ENCODE results near the gene GJB2. TPM values are rescaled to one million over a fixed set of nuclear protein-coding genes. Genes with fewer than 3 reads are reported as not detected.

Gene GJB2
- polyA plus RNA-seq (364 to 604 TPM (median 374 TPM) in 3 replicates), polyA minus RNA-seq (246 to 619 TPM (median 333 TPM) in 3 replicates)
- polyA plus RNA-seq (2011; ENCODE audit: low read depth): 198 TPM
- polyA plus RNA-seq (2011; cell fraction: cytosol; rRNA removed): 333 and 385 TPM in 2 replicates
- polyA plus RNA-seq (2011; cell fraction: nucleus; rRNA removed): 582 and 627 TPM in 2 replicates
- polyA plus RNA-seq (2012; ENCODE audit: low replicate concordance): 265 and 800 TPM in 2 replicates
- polyA minus RNA-seq (2011; cell fraction: cytosol; rRNA and poly(A)+ RNA removed): 223 TPM
- 156 and 373 TPM in 2 replicates for polyA minus RNA-seq (2011; cell fraction: nucleus; rRNA and poly(A)+ RNA removed)

- Histone ChIP-seq H3K4me2 (ENCODE audit: control insufficient read depth, extremely low read depth, insufficient read depth, low read depth, low read length) (peak within 1 kb of the TSS; percentile 92), H3K4me1 (ENCODE audit: control insufficient read depth, extremely low read depth, insufficient read depth, low read length) (peaks cover 63% of the 10 kb centered on the region)
- dilution Hi-C loops (cut with MboI; ENCODE audit: extremely low pct_ligation_motif_present, low sequenced_read_pairs): loop anchor here (25.0 kb wide), 2 partner anchors 195 to 295 kb away; no protein-coding TSS in a partner anchor
Measured at GRCh38 chr13:20192836-20193161, at the start of gene GJB2. Gene GJB2 (minus strand): TSS chr13:20192938. CDS start chr13:20189581, 3,357 bp downstream.

GRCh38 chr13:20241593-20241992 lies 48.9 kb upstream of the GJB2 start:
- Histone ChIP-seq H3K36me3 (ENCODE audit: control insufficient read depth in 2 of 2, extremely low read depth in 1 of 2, insufficient read depth in 2 of 2, low read length in 2 of 2) (no peaks in the 10 kb centered on the region), H3K9me1 (ENCODE audit: control insufficient read depth, extremely low read depth, insufficient read depth, low read length) (no peaks in the 10 kb centered on the region), H3K27me3 (ENCODE audit: control insufficient read depth, extremely low read depth, insufficient read depth, low read length) (no peaks in the 10 kb centered on the region), H3K9ac (ENCODE audit: control insufficient read depth, extremely low read depth, insufficient read depth, low read length) (no peak overlapping the region), H3K79me2 (ENCODE audit: control insufficient read depth, insufficient read depth, low read length) (no peaks in the 10 kb centered on the region), H3K4me2 (ENCODE audit: control insufficient read depth, extremely low read depth, insufficient read depth, low read depth, low read length) (no peak overlapping the region), H3K4me1 (ENCODE audit: control insufficient read depth, extremely low read depth, insufficient read depth, low read length) (peaks cover 2% of the 10 kb centered on the region), H3K4me3 (ENCODE audit: control insufficient read depth in 2 of 3, extremely low read depth in 1 of 3, insufficient read depth in 2 of 3, low read depth in 1 of 3, low read length in 3 of 3) (no peak overlapping the region), H3K27ac (ENCODE audit: control insufficient read depth, insufficient read depth, low read length) (no peak overlapping the region), H2AFZ (ENCODE audit: control insufficient read depth, low read length) (no peak overlapping the region), H3K9me3 (ENCODE audit: control insufficient read depth, low read depth, low read length) (no peaks in the 10 kb centered on the region), H4K20me1 (ENCODE audit: control insufficient read depth, extremely low read depth, insufficient read depth, low read length) (no peaks in the 10 kb centered on the region)
- dilution Hi-C loops (cut with MboI; ENCODE audit: extremely low pct_ligation_motif_present, low sequenced_read_pairs): no loop called here
- DNase-seq (ENCODE audit: low read depth, low spot score) (no peak), FAIRE-seq (no peak)
- no peak for TF ChIP-seq CTCF (optimal IDR thresholded peaks at IDR 0.05 in 1 of 3, IDR thresholded peaks at IDR 0.05 in 1 of 3, conservative IDR thresholded peaks at IDR 0.05 in 1 of 3; ENCODE audit: extremely low read depth in 1 of 3, insufficient read depth in 2 of 3, low read length in 3 of 3)
- TF ChIP-seq EZH2 (IDR thresholded peaks at IDR 0.05; ENCODE audit: low read length): no peak

More at GRCh38 chr13:20192836-20193161, at the start of gene GJB2:
- Histone ChIP-seq H3K4me3 (ENCODE audit: control insufficient read depth in 2 of 3, extremely low read depth in 1 of 3, insufficient read depth in 2 of 3, low read depth in 1 of 3, low read length in 3 of 3) (peak within 1 kb of the TSS; percentile 46 to 92 (median 76)), H2AFZ (ENCODE audit: control insufficient read depth, low read length) (peak within 1 kb of the TSS; percentile 78), H3K27ac (ENCODE audit: control insufficient read depth, insufficient read depth, low read length) (peak within 1 kb of the TSS; percentile 76), H3K9ac (ENCODE audit: control insufficient read depth, extremely low read depth, insufficient read depth, low read length) (peak within 1 kb of the TSS; percentile 84), H4K20me1 (ENCODE audit: control insufficient read depth, extremely low read depth, insufficient read depth, low read length) (no peaks in the 10 kb centered on the region), H3K9me1 (ENCODE audit: control insufficient read depth, extremely low read depth, insufficient read depth, low read length) (no peaks in the 10 kb centered on the region), H3K36me3 (ENCODE audit: control insufficient read depth in 2 of 2, extremely low read depth in 1 of 2, insufficient read depth in 2 of 2, low read length in 2 of 2) (peaks cover 12 to 18% of the 10 kb centered on the region in 2 experiments), H3K27me3 (ENCODE audit: control insufficient read depth, extremely low read depth, insufficient read depth, low read length) (no peaks in the 10 kb centered on the region), H3K79me2 (ENCODE audit: control insufficient read depth, insufficient read depth, low read length) (peaks cover 18% of the 10 kb centered on the region), H3K9me3 (ENCODE audit: control insufficient read depth, low read depth, low read length) (no peaks in the 10 kb centered on the region)
- no peak for FAIRE-seq
- no peak for DNase-seq (ENCODE audit: low read depth, low spot score)
- no peak for TF ChIP-seq EZH2 (IDR thresholded peaks at IDR 0.05; ENCODE audit: low read length)
- TF ChIP-seq CTCF (optimal IDR thresholded peaks at IDR 0.05 in 1 of 3, IDR thresholded peaks at IDR 0.05 in 1 of 3, conservative IDR thresholded peaks at IDR 0.05 in 1 of 3; ENCODE audit: extremely low read depth in 1 of 3, insufficient read depth in 2 of 3, low read length in 3 of 3): no peak
